Mononuclear cell (primary cell): ENCODE results near the gene FGF19. TPM values are rescaled to one million over a fixed set of nuclear protein-coding genes. Genes with fewer than 3 reads are reported as not detected.
"Not testable (repeated sequence)": the region's sequence is repeated elsewhere in the genome, so short reads cannot be mapped to it uniquely, and the experiment has no call there.

Source experiments
- H3K27me3 ChIP-seq: 2 replicates; pipeline ENCODE4 v1.6.0; 2011; ENCODE audit warnings: low read length, control low read depth; ENCODE audit not compliant: insufficient read depth
- H3K4me1 ChIP-seq: 2 replicates; pipeline ENCODE4 v1.5.1; 2011; ENCODE audit warnings: mild to moderate bottlenecking, low read length, control low read depth; ENCODE audit not compliant: insufficient read depth
- H3K4me3 ChIP-seq: 2 replicates; pipeline ENCODE4 v1.5.1; 2011; ENCODE audit warnings: mild to moderate bottlenecking, low read length, moderate library complexity
- H3K9me3 ChIP-seq: 2 replicates; pipeline ENCODE4 v1.5.1; 2011; ENCODE audit warnings: low read depth, mild to moderate bottlenecking, control low read depth, low read length
- total RNA-seq: library from RNA; depleted of rRNA; stranded (reverse); fragments of >200 nt; gene quantifications from one replicate; pipeline ENCODE4 v1.2.3, GENCODE V29; 2012

FGF19 gene
- total RNA-seq, 1 donor: not detected

DNA sequence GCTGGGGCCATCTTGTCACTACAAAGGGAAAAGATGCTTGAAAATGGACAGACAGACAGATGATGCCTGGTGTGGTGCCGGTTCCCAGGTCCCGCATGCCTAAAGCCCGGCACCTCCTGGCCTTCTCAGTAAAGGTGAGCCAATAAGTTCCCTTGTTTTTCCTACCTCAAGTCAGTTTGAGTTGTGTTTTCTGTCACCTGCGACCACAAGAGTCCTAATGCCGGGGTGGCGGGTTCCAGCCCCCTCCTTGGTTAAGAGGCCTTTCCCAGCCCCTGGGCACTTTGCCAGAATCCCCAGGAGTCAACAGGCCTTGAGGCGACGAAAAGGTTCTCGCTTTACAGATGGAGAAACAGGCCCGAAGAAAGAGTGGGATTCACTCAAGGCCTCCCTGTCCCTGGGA, 9.0 kb downstream of the FGF19 start:
- H3K9me3 ChIP-seq: no peaks in the 10 kb centered on the region
- no peak overlapping the region for H3K4me3 ChIP-seq
- no peaks in the 10 kb centered on the region for H3K4me1 ChIP-seq
- H3K27me3 ChIP-seq: peaks cover 8% of the 10 kb centered on the region

DNA sequence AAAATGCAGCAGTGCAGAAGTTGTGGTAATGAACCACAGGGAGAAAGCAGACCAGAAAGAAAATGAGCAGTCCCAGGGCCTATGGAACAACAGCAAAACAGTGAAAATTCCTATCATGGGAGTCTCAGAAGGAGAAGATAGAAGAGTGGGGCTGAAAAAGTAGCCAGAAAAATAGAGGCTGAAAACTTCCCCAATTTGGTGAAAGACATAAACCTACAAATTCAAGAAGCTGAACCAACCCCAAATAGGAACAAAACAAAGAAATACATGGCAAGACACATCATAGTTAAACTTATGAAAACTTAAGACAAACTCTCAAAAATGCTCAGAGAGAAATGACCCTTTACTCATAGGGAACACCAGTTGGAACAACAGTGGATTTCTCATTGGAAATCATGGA, 11.4 kb downstream of the FGF19 start:
- Histone ChIP-seq H3K9me3 (no peaks in the 10 kb centered on the region), H3K27me3 (peaks cover 8% of the 10 kb centered on the region), H3K4me1 (no peaks in the 10 kb centered on the region), H3K4me3 (no peak overlapping the region)

DNA sequence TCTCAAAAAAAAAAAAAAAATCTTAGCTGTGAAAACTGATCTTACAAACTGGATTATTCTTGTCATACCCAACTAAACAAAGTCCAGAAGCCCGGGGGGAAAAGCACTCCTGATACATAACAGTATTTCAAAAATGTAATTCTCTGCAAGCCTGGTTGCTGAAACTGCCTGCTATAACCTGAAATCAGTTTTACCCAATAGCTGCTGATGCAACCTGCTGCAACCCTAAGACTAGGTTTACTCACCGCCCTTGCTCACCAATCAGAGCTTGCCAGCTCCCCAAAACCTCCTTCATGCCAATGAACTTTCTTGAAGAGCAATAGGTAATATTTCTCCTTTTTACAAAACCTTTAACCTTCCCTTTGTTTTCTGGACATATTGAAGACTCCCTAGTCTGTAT, 12.4 kb downstream of the FGF19 start:
- no peaks in the 10 kb centered on the region for H3K9me3 ChIP-seq
- peaks cover 15% of the 10 kb centered on the region for H3K27me3 ChIP-seq
- H3K4me1 ChIP-seq: no peaks in the 10 kb centered on the region
- H3K4me3 ChIP-seq: no peak overlapping the region

DNA sequence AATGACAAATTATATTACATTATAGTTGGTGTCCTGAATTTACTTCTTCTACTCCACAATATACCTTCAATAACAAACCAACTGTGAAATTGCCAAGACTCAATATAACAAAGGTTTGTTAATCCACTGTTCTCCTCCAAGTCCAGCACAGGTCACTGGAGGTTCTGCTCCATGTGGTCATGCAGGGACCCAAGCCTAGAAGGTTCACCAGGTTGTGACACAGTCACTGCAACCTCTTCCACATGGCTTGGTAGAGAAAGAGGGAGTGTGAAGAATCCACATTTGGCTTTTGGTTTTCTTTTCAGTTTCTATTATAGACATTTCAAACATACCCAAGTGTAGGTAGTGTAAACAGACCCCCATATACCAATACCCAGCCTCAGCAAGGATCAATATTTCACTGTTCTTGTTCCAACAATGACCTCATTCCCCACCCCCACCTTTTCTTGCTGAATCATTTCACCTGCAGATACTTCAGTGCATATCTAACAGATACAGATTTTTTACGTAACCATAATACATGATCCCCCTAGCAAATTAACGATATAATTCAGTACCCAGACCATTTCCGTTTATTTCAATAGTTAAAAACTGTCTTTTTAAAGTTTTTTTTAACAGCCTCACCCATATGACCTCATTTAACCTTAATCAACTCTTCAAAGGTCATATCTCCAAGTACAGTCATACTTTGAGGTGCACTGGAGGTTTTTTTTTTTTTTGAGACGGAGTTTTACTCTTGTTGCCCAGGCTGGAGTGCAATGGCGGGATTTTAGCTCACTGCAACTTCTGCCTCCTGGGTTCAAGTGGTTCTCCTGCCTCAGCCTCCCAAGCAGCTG, 14.1 kb downstream of the FGF19 start:
- peaks cover 15% of the 10 kb centered on the region for H3K27me3 ChIP-seq
- no peaks in the 10 kb centered on the region for H3K9me3 ChIP-seq
- H3K4me3 ChIP-seq: no peak overlapping the region
- H3K4me1 ChIP-seq: peaks cover 6% of the 10 kb centered on the region

DNA sequence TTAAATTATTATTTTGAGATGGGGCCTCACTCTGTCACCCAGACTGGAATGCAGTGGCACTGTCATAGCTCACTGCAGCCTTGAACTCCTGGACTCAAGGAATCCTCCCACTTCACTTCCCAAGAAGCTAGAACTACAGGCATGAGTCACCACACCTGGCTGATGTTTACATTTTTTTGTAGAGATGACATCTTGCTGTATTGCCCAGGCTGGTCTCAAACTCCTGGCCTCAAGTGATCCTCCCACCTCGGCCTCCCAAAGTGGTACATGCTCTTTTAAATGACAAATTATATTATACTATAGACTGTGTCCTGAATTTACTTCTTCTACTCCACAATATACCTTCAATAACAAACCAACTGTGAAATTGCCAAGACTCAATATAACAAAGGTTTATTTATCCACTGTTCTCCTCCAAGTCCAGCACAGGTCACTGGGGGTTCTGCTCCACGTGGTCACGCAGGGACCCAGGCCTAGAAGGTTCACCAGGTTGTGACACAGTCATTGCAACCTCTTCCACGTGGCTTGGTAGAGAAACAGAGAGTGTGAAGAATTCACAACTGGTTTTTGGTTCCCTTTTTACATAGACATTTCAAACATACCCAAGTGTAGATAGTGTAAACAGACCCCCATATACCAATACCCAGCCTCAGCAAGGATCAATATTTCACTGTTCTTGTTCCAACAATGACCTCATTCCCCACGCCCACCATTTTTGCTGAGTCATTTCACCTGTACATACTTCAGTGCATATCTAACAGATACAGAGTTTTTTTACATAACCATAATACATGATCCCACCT, 15.7 kb downstream of the FGF19 start:
- peaks cover 15% of the 10 kb centered on the region for H3K27me3 ChIP-seq
- H3K4me1 ChIP-seq, H3K9me3 ChIP-seq, H3K4me3 ChIP-seq: not testable (repeated sequence)

DNA sequence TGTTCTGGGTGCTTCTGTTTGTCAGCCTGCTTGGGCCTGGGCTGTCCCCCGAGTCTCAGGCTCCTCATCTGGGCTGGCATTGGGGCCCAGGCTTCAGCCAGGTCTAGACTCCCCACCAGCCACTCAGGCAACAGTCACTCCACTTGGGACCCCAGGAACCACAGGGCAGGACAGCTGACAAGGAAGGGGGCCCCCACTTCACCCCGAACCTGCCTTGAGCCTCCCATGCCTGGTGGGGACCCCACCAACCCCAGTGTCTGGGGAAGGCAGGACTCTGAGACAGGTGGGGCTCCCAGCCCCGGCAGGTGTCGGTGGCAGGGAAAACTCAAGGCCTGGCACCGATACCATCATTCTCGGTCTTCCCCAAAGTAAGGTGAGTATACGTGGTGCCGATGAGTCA, 17.0 kb downstream of the FGF19 start:
- Histone ChIP-seq H3K4me1 (peaks cover 6% of the 10 kb centered on the region), H3K9me3 (no peaks in the 10 kb centered on the region), H3K27me3 (peaks cover 15% of the 10 kb centered on the region), H3K4me3 (no peak overlapping the region)

DNA sequence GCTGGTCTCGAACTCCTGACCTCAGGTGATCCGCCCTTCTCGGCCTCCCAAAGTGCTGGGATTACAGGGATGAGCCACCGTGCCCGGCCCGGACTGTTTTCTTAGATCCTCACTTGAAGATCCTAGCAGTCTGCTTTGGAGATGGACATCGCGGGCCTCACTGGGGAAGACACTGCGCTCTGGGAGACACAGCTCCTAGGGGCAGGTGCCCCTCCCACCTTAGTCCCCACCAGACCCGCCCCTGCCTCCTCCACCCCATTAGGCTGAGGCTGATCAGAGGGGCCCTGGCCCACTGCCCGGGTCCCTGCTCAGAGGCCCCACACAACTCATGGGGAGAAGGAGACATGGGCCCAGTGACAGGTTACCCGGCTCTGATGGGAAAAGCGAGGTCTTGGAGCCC, 17.4 kb downstream of the FGF19 start:
- Histone ChIP-seq H3K4me3 (no peak overlapping the region), H3K4me1 (peaks cover 6% of the 10 kb centered on the region), H3K27me3 (peaks cover 15% of the 10 kb centered on the region), H3K9me3 (no peaks in the 10 kb centered on the region)

DNA sequence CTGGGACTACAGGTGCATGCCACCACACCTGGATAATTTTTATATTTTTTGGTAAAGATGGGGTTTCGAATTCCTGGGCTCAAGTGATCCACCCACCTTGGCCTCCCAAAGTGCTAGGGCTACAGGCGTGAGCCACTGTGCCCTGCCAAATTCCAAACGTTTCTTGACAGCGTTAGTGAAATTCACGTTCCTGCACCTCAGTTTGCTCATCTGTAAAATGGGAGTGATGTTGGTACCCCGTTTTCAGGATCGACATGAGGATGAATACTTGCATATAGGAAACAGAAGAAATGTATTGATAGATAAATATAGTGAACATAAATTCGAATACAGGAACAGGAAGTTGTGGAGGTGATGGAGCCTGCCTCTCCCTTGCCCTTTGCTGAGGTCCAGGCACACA, 18.5 kb downstream of the FGF19 start:
- no peaks in the 10 kb centered on the region for H3K9me3 ChIP-seq

DNA sequence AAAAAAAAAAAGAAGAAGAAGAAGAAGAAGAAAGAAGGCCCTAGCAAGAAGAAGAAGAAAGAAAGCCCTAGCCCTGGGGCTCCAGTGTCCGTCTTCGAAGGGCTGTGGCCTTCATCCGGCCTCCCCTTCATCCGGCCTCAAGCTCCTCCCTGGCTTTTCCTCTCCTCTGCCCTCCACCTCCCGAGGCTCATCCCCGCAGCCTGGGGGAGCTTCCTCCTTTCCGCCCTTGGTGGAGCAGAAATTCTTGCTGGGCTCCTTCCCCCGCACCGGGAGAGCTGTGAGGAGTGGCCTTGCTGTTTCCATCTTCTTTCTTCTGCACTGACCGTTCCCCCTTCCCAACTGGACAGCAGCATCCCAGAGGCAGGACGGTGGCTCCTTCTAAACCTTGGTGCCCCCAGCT, 19.2 kb downstream of the FGF19 start:
- H3K9me3 ChIP-seq: no peaks in the 10 kb centered on the region
- H3K27me3 ChIP-seq: peaks cover 10% of the 10 kb centered on the region
- no peak overlapping the region for H3K4me3 ChIP-seq
- H3K4me1 ChIP-seq: peaks cover 6% of the 10 kb centered on the region

More for the DNA sequence above, 18.5 kb downstream of the FGF19 start:
- Histone ChIP-seq H3K4me1 (peaks cover 6% of the 10 kb centered on the region), H3K4me3 (no peak overlapping the region), H3K27me3 (peaks cover 10% of the 10 kb centered on the region)

DNA sequence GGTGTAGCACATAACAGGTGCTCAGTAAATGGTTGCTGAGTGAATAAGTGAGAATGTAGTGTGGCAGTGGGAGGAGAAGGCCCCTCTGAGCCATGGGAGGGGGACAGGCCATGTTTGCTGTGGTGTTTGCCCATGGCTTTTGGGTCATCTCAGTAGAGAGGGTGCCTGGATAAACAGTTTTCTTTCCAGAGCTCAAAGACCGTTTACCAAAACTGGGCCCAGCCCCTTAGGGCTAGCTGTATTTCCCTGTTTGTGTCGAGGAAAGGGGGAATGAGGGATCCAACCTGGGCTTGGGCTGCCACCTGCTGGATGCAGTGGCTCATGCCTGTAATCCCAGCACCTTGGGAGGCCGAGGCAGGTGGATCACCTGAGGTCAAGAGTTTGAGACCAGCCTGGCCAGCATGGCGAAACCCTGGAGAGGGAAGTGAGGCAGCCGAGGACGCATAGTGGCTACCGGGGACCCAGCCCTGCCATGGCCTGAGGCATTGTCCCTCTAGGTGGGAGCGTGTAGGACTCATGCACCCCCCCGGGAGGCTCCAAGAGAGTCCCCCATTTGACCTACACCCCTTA, 20.0 kb downstream of the FGF19 start:
- Histone ChIP-seq H3K4me1 (peaks cover 6% of the 10 kb centered on the region), H3K27me3 (peaks cover 8% of the 10 kb centered on the region), H3K9me3 (no peaks in the 10 kb centered on the region), H3K4me3 (no peak overlapping the region)

DNA sequence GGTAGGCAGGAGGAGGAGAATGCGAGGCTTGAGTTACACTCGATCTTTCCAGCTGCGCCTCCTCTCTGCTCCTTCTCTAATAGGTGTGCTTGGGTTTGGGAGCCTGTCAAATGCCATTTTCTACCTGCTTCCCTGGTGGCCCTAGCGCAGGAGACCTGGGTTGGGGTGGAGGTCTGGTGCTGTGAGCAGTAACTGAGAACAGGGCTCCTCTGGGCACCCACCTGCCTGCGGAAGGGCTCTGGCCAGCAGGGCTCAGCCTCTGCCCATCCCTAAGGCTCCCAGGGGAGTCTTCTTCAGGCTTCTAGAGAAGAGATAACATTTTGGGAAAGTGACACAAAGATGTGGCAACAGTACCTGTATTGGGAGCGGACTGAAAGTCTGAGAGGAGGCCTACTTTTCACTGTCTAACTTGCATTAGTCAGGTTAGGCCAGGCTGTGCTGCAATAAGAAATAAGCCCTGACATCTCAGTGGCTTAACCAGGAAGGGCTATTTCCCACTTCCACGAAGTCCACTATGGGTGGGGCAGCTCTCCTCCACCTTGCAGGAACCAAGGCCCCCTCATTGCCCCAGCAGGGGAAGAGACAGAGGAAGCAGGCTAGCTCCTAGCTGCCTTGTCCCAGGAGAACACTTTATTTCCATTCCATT, 21.0 kb downstream of the FGF19 start:
- Histone ChIP-seq H3K4me1 (peaks cover 6% of the 10 kb centered on the region), H3K9me3 (no peaks in the 10 kb centered on the region), H3K4me3 (no peak overlapping the region), H3K27me3 (peaks cover 8% of the 10 kb centered on the region)

DNA sequence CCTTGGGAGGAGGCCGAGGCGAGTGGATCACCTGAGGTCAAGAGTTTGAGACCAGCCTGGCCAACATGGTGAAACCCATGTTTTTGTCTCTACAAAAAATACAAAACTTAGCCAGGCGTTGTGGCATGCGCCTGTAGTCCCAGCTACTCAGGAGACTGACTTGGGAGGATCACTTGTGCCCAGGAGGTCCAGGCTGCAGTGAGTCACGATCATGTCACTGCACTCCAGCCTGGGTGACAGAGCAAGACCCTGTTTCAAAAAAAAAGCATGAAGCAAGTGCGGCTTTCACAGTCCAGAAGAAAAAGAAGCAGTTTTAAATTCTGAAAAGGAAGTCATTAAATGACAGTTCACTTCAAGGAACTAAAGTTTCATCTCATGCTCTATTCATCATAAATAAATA, 21.6 kb downstream of the FGF19 start:
- H3K4me3 ChIP-seq: no peak overlapping the region
- peaks cover 6% of the 10 kb centered on the region for H3K4me1 ChIP-seq
- H3K27me3 ChIP-seq: peaks cover 5% of the 10 kb centered on the region
- no peaks in the 10 kb centered on the region for H3K9me3 ChIP-seq

DNA sequence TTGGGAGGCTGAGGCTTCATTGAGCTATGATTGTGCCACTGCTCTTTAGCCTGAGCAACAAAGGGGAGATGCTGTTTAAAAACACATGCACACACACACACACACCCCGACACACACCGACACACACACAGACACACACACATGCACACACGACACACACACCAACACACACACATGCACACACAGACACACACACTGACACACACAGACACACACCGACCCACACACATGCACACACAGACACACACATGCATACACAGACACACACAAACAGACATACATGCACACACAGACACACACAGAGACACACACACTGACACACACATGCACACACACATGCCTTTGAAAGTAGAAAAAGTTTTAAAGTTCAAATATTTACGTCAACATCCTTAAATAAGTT, 23.1 kb downstream of the FGF19 start:
- Histone ChIP-seq H3K4me1 (peaks cover 5% of the 10 kb centered on the region), H3K4me3 (no peak overlapping the region), H3K27me3 (peaks cover 8% of the 10 kb centered on the region), H3K9me3 (no peaks in the 10 kb centered on the region)

DNA sequence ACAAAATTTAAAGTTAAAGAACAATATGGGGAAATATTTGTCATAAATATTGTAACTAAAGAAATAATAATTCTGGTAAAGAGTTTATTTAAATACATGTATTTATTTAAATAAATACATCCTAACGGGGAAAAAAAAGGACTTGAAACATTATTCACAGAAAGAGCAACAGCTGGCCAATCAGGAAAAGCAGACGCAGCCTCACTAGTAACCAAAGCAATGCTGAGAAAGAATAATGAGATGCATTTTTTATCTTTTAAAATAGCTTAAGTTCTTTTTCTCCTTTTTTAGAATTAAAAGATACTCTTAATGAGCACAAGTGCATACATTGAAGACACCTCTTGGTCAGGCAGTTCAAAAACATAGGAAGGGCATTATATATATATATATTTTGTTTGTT, 26.1 kb downstream of the FGF19 start:
- no peaks in the 10 kb centered on the region for H3K9me3 ChIP-seq
- peaks cover 25% of the 10 kb centered on the region for H3K4me1 ChIP-seq
- no peak overlapping the region for H3K4me3 ChIP-seq
- H3K27me3 ChIP-seq: peaks cover 8% of the 10 kb centered on the region
